MM.1S (cell line): ENCODE data around the gene TNRC6C.

Source experiments
- EZH2phosphoT487 ChIP-seq: fragments of 300-600 bp; sonication (generic); IDR thresholded peaks from 2 replicates; pipeline ENCODE4 v1.6.1; 2018; ENCODE audit warnings: antibody characterized with exemption, low read length
- TF ChIP-seq, protein P1 (sequence below): fragments of 300-600 bp; sonication (generic); IDR thresholded peaks from 2 replicates; pipeline ENCODE4 v1.5.1; 2016; ENCODE audit warnings: antibody characterized with exemption, low read length, mixed read lengths

DNA sequence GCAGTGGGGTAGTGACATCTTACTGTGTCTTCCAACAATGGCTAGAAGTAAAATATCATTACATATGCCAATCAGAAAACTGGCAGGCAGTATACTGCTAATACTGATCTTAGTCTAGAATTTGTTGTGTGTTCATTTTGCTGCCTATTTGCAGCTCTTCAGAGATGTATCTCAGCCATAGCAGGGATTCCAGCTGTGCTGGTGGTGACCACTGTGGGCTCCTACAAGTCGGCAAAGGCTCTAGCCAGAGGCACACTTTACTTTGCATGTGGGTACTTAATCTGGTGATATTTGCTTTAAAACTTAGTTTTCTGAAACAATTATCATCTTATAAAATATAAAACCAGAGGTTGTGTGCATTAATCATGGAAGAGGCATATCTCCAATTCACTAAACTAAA is 100.1 kb downstream of the TNRC6C start:
- no peak for TF ChIP-seq EZH2phosphoT487
- TF ChIP-seq, protein P1, sequence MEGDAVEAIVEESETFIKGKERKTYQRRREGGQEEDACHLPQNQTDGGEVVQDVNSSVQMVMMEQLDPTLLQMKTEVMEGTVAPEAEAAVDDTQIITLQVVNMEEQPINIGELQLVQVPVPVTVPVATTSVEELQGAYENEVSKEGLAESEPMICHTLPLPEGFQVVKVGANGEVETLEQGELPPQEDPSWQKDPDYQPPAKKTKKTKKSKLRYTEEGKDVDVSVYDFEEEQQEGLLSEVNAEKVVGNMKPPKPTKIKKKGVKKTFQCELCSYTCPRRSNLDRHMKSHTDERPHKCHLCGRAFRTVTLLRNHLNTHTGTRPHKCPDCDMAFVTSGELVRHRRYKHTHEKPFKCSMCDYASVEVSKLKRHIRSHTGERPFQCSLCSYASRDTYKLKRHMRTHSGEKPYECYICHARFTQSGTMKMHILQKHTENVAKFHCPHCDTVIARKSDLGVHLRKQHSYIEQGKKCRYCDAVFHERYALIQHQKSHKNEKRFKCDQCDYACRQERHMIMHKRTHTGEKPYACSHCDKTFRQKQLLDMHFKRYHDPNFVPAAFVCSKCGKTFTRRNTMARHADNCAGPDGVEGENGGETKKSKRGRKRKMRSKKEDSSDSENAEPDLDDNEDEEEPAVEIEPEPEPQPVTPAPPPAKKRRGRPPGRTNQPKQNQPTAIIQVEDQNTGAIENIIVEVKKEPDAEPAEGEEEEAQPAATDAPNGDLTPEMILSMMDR: no peak
